GM06990 (cell line): ENCODE measurements around the gene HABP4.
"Not testable (repeated sequence)": the region's sequence is repeated elsewhere in the genome, so short reads cannot be mapped to it uniquely, and the experiment has no call there.

Source experiments
- DNase-seq: peaks from one replicate; pipeline ENCODE4 v3.0.0-alpha.2; 2011; ENCODE audit not compliant: insufficient read length; ENCODE audit errors: extremely low read depth
- H3K27me3 ChIP-seq: replicated peaks from 2 replicates; pipeline ENCODE4 v1.6.0; 2011; ENCODE audit warnings: low read length; ENCODE audit not compliant: control insufficient read depth, insufficient read depth
- H3K36me3 ChIP-seq: 2 replicates; pipeline ENCODE4 v1.5.1; 2011; ENCODE audit warnings: low read length; ENCODE audit not compliant: control insufficient read depth, insufficient read depth
- H3K4me3 ChIP-seq: replicated peaks from 2 replicates; pipeline ENCODE4 v1.5.1; 2011; ENCODE audit warnings: low read depth, mild to moderate bottlenecking, control low read depth, low read length
- CTCF ChIP-seq: IDR thresholded peaks from 2 replicates; pipeline ENCODE4 v1.5.1; 2011; ENCODE audit warnings: low read length, control low read depth, mild to moderate bottlenecking, inconsistent platforms; ENCODE audit not compliant: insufficient read depth, poor library complexity, severe bottlenecking

The HABP4 gene

GRCh38 chr9:96501633-96502538 lies 51.9 kb downstream of the HABP4 start:
- no peak for TF ChIP-seq CTCF
- no peaks in the 10 kb centered on the region for H3K36me3 ChIP-seq
- no peak for DNase-seq
- H3K4me3 ChIP-seq, result no peak overlapping the region
- H3K27me3 ChIP-seq, result no peaks in the 10 kb centered on the region

- TF ChIP-seq CTCF, result no peak
- DNase-seq, result no peak
Measured at GRCh38 chr9:96502539-96503373, 52.8 kb downstream of the HABP4 start.

GRCh38 chr9:96503374-96503748 lies 53.4 kb downstream of the HABP4 start:
- DNase-seq, H3K27me3 ChIP-seq, H3K4me3 ChIP-seq, H3K36me3 ChIP-seq: not testable (repeated sequence)

More at GRCh38 chr9:96502539-96503373, 52.8 kb downstream of the HABP4 start:
- Histone ChIP-seq H3K4me3 (no peak overlapping the region), H3K36me3 (no peaks in the 10 kb centered on the region), H3K27me3 (no peaks in the 10 kb centered on the region)

GRCh38 chr9:96503918-96504317 lies 53.9 kb downstream of the HABP4 start:
- H3K27me3 ChIP-seq, result no peaks in the 10 kb centered on the region
- H3K36me3 ChIP-seq, result no peaks in the 10 kb centered on the region
- no peak for TF ChIP-seq CTCF
- no peak for DNase-seq
- no peak overlapping the region for H3K4me3 ChIP-seq

- H3K4me3 ChIP-seq, result no peak overlapping the region
- H3K27me3 ChIP-seq, result no peaks in the 10 kb centered on the region
- DNase-seq, result no peak
- no peak for TF ChIP-seq CTCF
- H3K36me3 ChIP-seq, result no peaks in the 10 kb centered on the region
Measured at GRCh38 chr9:96505316-96505991, 55.5 kb downstream of the HABP4 start.
